ENCODE measurements around the gene ITGB3.

ITGB3 gene

GRCh38 chr17:47278561-47278960 is 24.9 kb downstream of the ITGB3 start:
- no peak for DNase-seq

- peak; percentile 43 for DNase-seq
These were observed 25.6 kb downstream of the ITGB3 start for GRCh38 chr17:47279062-47279801.

- no peak for DNase-seq
These were observed 26.6 kb downstream of the ITGB3 start for GRCh38 chr17:47280072-47280811.

GRCh38 chr17:47281216-47281615 is 27.6 kb downstream of the ITGB3 start:
- no peak for DNase-seq

GRCh38 chr17:47285003-47285402 is 31.4 kb downstream of the ITGB3 start:
- no peak for DNase-seq

- DNase-seq: no peak
These were observed 32.7 kb downstream of the ITGB3 start for GRCh38 chr17:47286198-47286914.

- DNase-seq: no peak
These were observed 33.4 kb downstream of the ITGB3 start for GRCh38 chr17:47287068-47287467.

GRCh38 chr17:47287639-47288038 is 34.0 kb downstream of the ITGB3 start:
- DNase-seq: no peak

GRCh38 chr17:47288531-47289116 is 35.0 kb downstream of the ITGB3 start:
- no peak for DNase-seq

- DNase-seq: no peak
These were observed 35.7 kb downstream of the ITGB3 start for GRCh38 chr17:47289302-47289701.

GRCh38 chr17:47290870-47291241 is 37.2 kb downstream of the ITGB3 start:
- no peak for DNase-seq

GRCh38 chr17:47291242-47291873 is 37.7 kb downstream of the ITGB3 start:
- DNase-seq: no peak

GRCh38 chr17:47292206-47292605 is 38.6 kb downstream of the ITGB3 start:
- no peak for DNase-seq

GRCh38 chr17:47295037-47295873 is 41.6 kb downstream of the ITGB3 start:
- DNase-seq: peak; percentile 54

- DNase-seq: peak; percentile 33
These were observed 42.2 kb downstream of the ITGB3 start for GRCh38 chr17:47295874-47296255.

- no peak for DNase-seq
These were observed 44.2 kb downstream of the ITGB3 start for GRCh38 chr17:47297661-47298400.

- no peak for DNase-seq
These were observed 45.1 kb downstream of the ITGB3 start for GRCh38 chr17:47298712-47299111.

- no peak for DNase-seq
These were observed 45.7 kb downstream of the ITGB3 start for GRCh38 chr17:47299239-47299910.

GRCh38 chr17:47300718-47301117 is 47.1 kb downstream of the ITGB3 start:
- no peak for DNase-seq

- DNase-seq: no peak
These were observed 47.5 kb downstream of the ITGB3 start for GRCh38 chr17:47301161-47301560.

GRCh38 chr17:47301831-47302230 is 48.2 kb downstream of the ITGB3 start:
- no peak for DNase-seq

All from right hindlimb (tissue), 1 donor.